GM23338 (cell line): ENCODE results near the gene CCL14.

Experiments used
- CREB1 ChIP-seq: fragments of 250-450 bp; sonication (Bioruptor Pico); IDR thresholded peaks from 2 replicates; pipeline ENCODE4 v1.5.0; 2020; ENCODE audit warnings: low read depth, mild to moderate bottlenecking, moderate library complexity
- CTCF ChIP-seq, 2 experiments: fragments of 200-600 bp in 1 of 2; sonication (generic) in 1 of 2; conservative IDR thresholded peaks; 2 replicates each; pipeline versions ENCODE4 v1.5.1 to v1.6.1; 2016 to 2017; ENCODE audit warnings: antibody characterized with exemption in 2 of 2, low read depth in 2 of 2, mild to moderate bottlenecking in 2 of 2, moderate library complexity in 1 of 2
- ETS1 ChIP-seq: IDR thresholded peaks from 2 replicates; pipeline ENCODE4 v1.6.1; 2016; ENCODE audit warnings: antibody characterized with exemption
- EZH2 ChIP-seq: fragments of 200-600 bp; sonication (generic); IDR thresholded peaks from one replicate; pipeline ENCODE4 v1.8.0; 2017; ENCODE audit warnings: antibody characterized with exemption, mild to moderate bottlenecking, low read depth; ENCODE audit not compliant: unreplicated experiment
- EZH2phosphoT487 ChIP-seq: fragments of 200-600 bp; sonication (generic); IDR thresholded peaks from one replicate; pipeline ENCODE4 v1.8.1; 2018; ENCODE audit warnings: antibody characterized with exemption; ENCODE audit not compliant: unreplicated experiment
- JUNB ChIP-seq: IDR thresholded peaks from one replicate; pipeline ENCODE4 v1.6.1; 2016; ENCODE audit warnings: antibody characterized with exemption; ENCODE audit not compliant: unreplicated experiment
- NANOG ChIP-seq: IDR thresholded peaks from 2 replicates; pipeline ENCODE4 v1.6.1; 2016; ENCODE audit warnings: antibody characterized with exemption, borderline replicate concordance
- POLR2AphosphoS5 ChIP-seq: IDR thresholded peaks from 2 replicates; pipeline ENCODE4 v1.6.1; 2016; ENCODE audit warnings: antibody characterized with exemption, low read depth
- REST ChIP-seq: IDR thresholded peaks from one replicate; pipeline ENCODE4 v1.6.1; 2018; ENCODE audit warnings: antibody characterized with exemption; ENCODE audit not compliant: unreplicated experiment
- STAT1 ChIP-seq: IDR thresholded peaks from one replicate; pipeline ENCODE4 v1.6.1; 2016; ENCODE audit warnings: antibody characterized with exemption; ENCODE audit not compliant: unreplicated experiment
- ZNF462 ChIP-seq: fragments of 250-450 bp; sonication (Bioruptor Pico); IDR thresholded peaks from 2 replicates; pipeline ENCODE4 v1.5.0; 2020; ENCODE audit warnings: mild to moderate bottlenecking, moderate library complexity

- TF ChIP-seq EZH2 (no peak), POLR2AphosphoS5 (no peak), CTCF (conservative IDR thresholded peaks at IDR 0.05; ENCODE audit: low read depth in 2 of 2) (no peak), REST (no peak), ETS1 (no peak), ZNF462 (CRISPR knock-in tag) (no peak), CREB1 (no peak), STAT1 (no peak), NANOG (no peak), JUNB (no peak), EZH2phosphoT487 (no peak)
Observed at GRCh38 chr17:35991075-35991474, 4.5 kb upstream of the CCL14 start.
